Natural killer cell (primary cell): ENCODE measurements around the gene C5orf58. TPM values are rescaled to one million over a fixed set of nuclear protein-coding genes. Genes with fewer than 3 reads are reported as not detected.

Source experiments
- ATAC-seq, 3 donors: fragments of 150-1000 bp in 2 of 3; fragments of 200-7000 bp in 1 of 3; cut with Tn5 transposase; 1 replicate in 1 of 3; 2 replicates in 2 of 3; pipeline ENCODE4 v1.10.0; 2021; ENCODE audit warnings: mild to moderate bottlenecking in 2 of 3, moderate library complexity in 2 of 3
- DNase-seq, 2 donors: peaks; one replicate each; pipeline versions ENCODE4 v3.0.0 to v3.0.0-alpha.2; 2013 to 2021; ENCODE audit warnings: mixed read lengths in 1 of 2
- H3K27ac ChIP-seq: one replicate; pipeline ENCODE4 v1.5.1; 2013; ENCODE audit warnings: mild to moderate bottlenecking, low read length
- H3K27me3 ChIP-seq: one replicate; pipeline ENCODE4 v1.6.1; 2013; ENCODE audit warnings: low read length; ENCODE audit not compliant: control insufficient read depth, insufficient read depth
- H3K36me3 ChIP-seq: one replicate; pipeline ENCODE4 v1.6.1; 2013; ENCODE audit warnings: low read length; ENCODE audit not compliant: control insufficient read depth, insufficient read depth
- H3K4me1 ChIP-seq: one replicate; pipeline ENCODE4 v1.6.1; 2013; ENCODE audit warnings: low read length; ENCODE audit not compliant: control insufficient read depth, insufficient read depth
- H3K4me3 ChIP-seq: one replicate; pipeline ENCODE4 v1.5.1; 2013; ENCODE audit warnings: low read length
- H3K9me3 ChIP-seq: one replicate; pipeline ENCODE4 v1.6.1; 2013; ENCODE audit warnings: low read length; ENCODE audit not compliant: control insufficient read depth, insufficient read depth
- H3K27ac Mint-ChIP-seq, 2 donors: one replicate each; pipeline ENCODE4 v1.8.0; 2022; ENCODE audit warnings: mild to moderate bottlenecking in 2 of 2, mixed read lengths in 2 of 2, moderate library complexity in 1 of 2
- H3K27me3 Mint-ChIP-seq, 2 donors: one replicate each; pipeline ENCODE4 v1.8.0; 2022; ENCODE audit warnings: low read depth in 2 of 2, mixed read lengths in 2 of 2
- H3K36me3 Mint-ChIP-seq: one replicate; pipeline ENCODE4 v1.8.0; 2022; ENCODE audit warnings: mixed read lengths
- H3K4me1 Mint-ChIP-seq, 2 donors: one replicate each; pipeline ENCODE4 v1.8.0; 2022; ENCODE audit warnings: mixed read lengths in 2 of 2
- H3K4me3 Mint-ChIP-seq: one replicate; pipeline ENCODE4 v1.8.0; 2022; ENCODE audit warnings: mild to moderate bottlenecking, moderate library complexity, mixed read lengths
- H3K9me3 Mint-ChIP-seq, 2 donors: one replicate each; pipeline ENCODE4 v1.8.0; 2022; ENCODE audit warnings: mixed read lengths in 2 of 2
- CTCF ChIP-seq: fragments of 200-600 bp; IDR thresholded peaks from one replicate; pipeline ENCODE4 v1.8.0; 2022; ENCODE audit warnings: antibody characterized with exemption
- WGBS: methylation state at CpG from one replicate; pipeline ENCODE4 v1.1.7; 2013; ENCODE audit warnings: missing lambda C conversion rate; ENCODE audit not compliant: insufficient coverage; 5-methylcytosine and 5-hydroxymethylcytosine counted together
- intact Hi-C: fragments of 100-400 bp; cut with micrococcal nuclease; formaldehyde crosslinking; loops from one replicate; pipeline ENCODE4 v1.14.2; 2022
- total RNA-seq, 4 donors: library from RNA; stranded (reverse); fragments of 120-200 nt in 1 of 4; gene quantifications; one replicate each; pipeline versions ENCODE4 v1.2.3 to v1.2.4, GENCODE V29; 2013 to 2022

C5orf58 gene
- total RNA-seq, 3 donors from 2014 or later (not counting 1 experiment from before 2014, with no cell fraction given) = not detected

GRCh38 chr5:170204202-170204601 lies 28.6 kb upstream of the C5orf58 start:
- no peaks in the 10 kb centered on the region for H3K36me3 Mint-ChIP-seq
- no peaks in the 10 kb centered on the region for H3K9me3 Mint-ChIP-seq
- H3K27ac Mint-ChIP-seq = no peak overlapping the region
- peaks cover 12 to 13% of the 10 kb centered on the region in 2 donors for H3K27me3 Mint-ChIP-seq
- 92% methylated on average over 5 of the region's 5 CpGs for WGBS
- no peaks in the 10 kb centered on the region for H3K4me1 ChIP-seq
- no peak for TF ChIP-seq CTCF
- H3K4me3 ChIP-seq = no peak overlapping the region
- DNase-seq (no peak), ATAC-seq (no peak)
- intact Hi-C loops = no loop called here
- H3K36me3 ChIP-seq = no peaks in the 10 kb centered on the region
- no peaks in the 10 kb centered on the region for H3K9me3 ChIP-seq
- no peaks in the 10 kb centered on the region for H3K27me3 ChIP-seq
- H3K27ac ChIP-seq = no peak overlapping the region
- H3K4me1 Mint-ChIP-seq = no peaks in the 10 kb centered on the region
- no peak overlapping the region for H3K4me3 Mint-ChIP-seq

- Mint-ChIP-seq H3K9me3 (no peaks in the 10 kb centered on the region), H3K27ac (no peak overlapping the region), H3K27me3 (peaks cover 20 to 27% of the 10 kb centered on the region in 2 donors), H3K4me3 (no peak overlapping the region), H3K36me3 (no peaks in the 10 kb centered on the region), H3K4me1 (no peaks in the 10 kb centered on the region)
- WGBS = 74% methylated on average over 2 of the region's 3 CpGs
- H3K27me3 ChIP-seq = no peaks in the 10 kb centered on the region
- no peak overlapping the region for H3K27ac ChIP-seq
- H3K4me1 ChIP-seq = no peaks in the 10 kb centered on the region
- H3K9me3 ChIP-seq = no peaks in the 10 kb centered on the region
- intact Hi-C loops = no loop called here
- no peak for DNase-seq
- no peaks in the 10 kb centered on the region for H3K36me3 ChIP-seq
- TF ChIP-seq CTCF = no peak
- H3K4me3 ChIP-seq = no peak overlapping the region
- no peak for ATAC-seq
Measured at GRCh38 chr5:170206216-170206615, 26.6 kb upstream of the C5orf58 start.

- H3K4me3 Mint-ChIP-seq = no peak overlapping the region
Measured at GRCh38 chr5:170206958-170207357, 25.8 kb upstream of the C5orf58 start.

More at GRCh38 chr5:170206958-170207357, 25.8 kb upstream of the C5orf58 start:
- no peaks in the 10 kb centered on the region for H3K27me3 ChIP-seq
- Mint-ChIP-seq H3K4me1 (no peaks in the 10 kb centered on the region), H3K36me3 (no peaks in the 10 kb centered on the region), H3K9me3 (no peaks in the 10 kb centered on the region), H3K27me3 (peaks cover 20 to 27% of the 10 kb centered on the region in 2 donors), H3K27ac (no peak overlapping the region)
- no peak for ATAC-seq
- H3K9me3 ChIP-seq = no peaks in the 10 kb centered on the region
- H3K36me3 ChIP-seq = no peaks in the 10 kb centered on the region
- no peak overlapping the region for H3K4me3 ChIP-seq
- no peak overlapping the region for H3K27ac ChIP-seq
- no peak for TF ChIP-seq CTCF
- intact Hi-C loops = no loop called here
- no peaks in the 10 kb centered on the region for H3K4me1 ChIP-seq
- 89% methylated on average over 6 of the region's 8 CpGs for WGBS
- DNase-seq = no peak
